HUES48 (cell line): ENCODE data around the gene FOCAD.

Source experiments
- H3K27ac ChIP-seq: one replicate; pipeline ENCODE4 v1.7.0; 2013; ENCODE audit warnings: low read depth, low read length, inconsistent platforms
- H3K27me3 ChIP-seq: 2 replicates; pipeline ENCODE4 v1.6.1; 2013; ENCODE audit warnings: mild to moderate bottlenecking, low read length; ENCODE audit not compliant: control insufficient read depth, insufficient read depth
- H3K36me3 ChIP-seq: 2 replicates; pipeline ENCODE4 v1.6.1; 2013; ENCODE audit warnings: low read length; ENCODE audit not compliant: control insufficient read depth, insufficient read depth
- H3K4me1 ChIP-seq: 2 replicates; pipeline ENCODE4 v1.6.1; 2013; ENCODE audit warnings: mild to moderate bottlenecking, low read length; ENCODE audit not compliant: control insufficient read depth, insufficient read depth
- H3K4me3 ChIP-seq: 2 replicates; pipeline ENCODE4 v1.5.1; 2013; ENCODE audit warnings: mild to moderate bottlenecking, low read depth, low read length
- H3K9ac ChIP-seq: 2 replicates; pipeline ENCODE4 v1.6.1; 2013; ENCODE audit warnings: mild to moderate bottlenecking, low read depth, low read length, moderate library complexity
- H3K9me3 ChIP-seq: 2 replicates; pipeline ENCODE4 v1.6.1; 2013; ENCODE audit warnings: low read length; ENCODE audit not compliant: control insufficient read depth, insufficient read depth

FOCAD gene

GRCh38 chr9:20683351-20684034 lies 566 bp upstream of the FOCAD start:
- Histone ChIP-seq H3K4me3 (peak overlapping the region; percentile 77), H3K4me1 (peaks cover 13% of the 10 kb centered on the region), H3K27ac (peak overlapping the region; percentile 50), H3K9ac (peak overlapping the region; percentile 42), H3K9me3 (no peaks in the 10 kb centered on the region), H3K36me3 (no peaks in the 10 kb centered on the region), H3K27me3 (no peaks in the 10 kb centered on the region)

- Histone ChIP-seq H3K9ac (peak overlapping the region; percentile 63; the same call in 1 of the 2 replicates), H3K27me3 (no peaks in the 10 kb centered on the region), H3K4me1 (peaks cover 16% of the 10 kb centered on the region), H3K4me3 (peak overlapping the region; percentile 77), H3K9me3 (no peaks in the 10 kb centered on the region), H3K27ac (peak overlapping the region; percentile 91), H3K36me3 (no peaks in the 10 kb centered on the region)
Measured at GRCh38 chr9:20684875-20685696, 1.0 kb downstream of the FOCAD start.

GRCh38 chr9:20685769-20686168 lies 1.7 kb downstream of the FOCAD start:
- Histone ChIP-seq H3K4me3 (no peak overlapping the region), H3K27ac (no peak overlapping the region), H3K9me3 (no peaks in the 10 kb centered on the region), H3K4me1 (peaks cover 17% of the 10 kb centered on the region), H3K9ac (no peak overlapping the region), H3K36me3 (no peaks in the 10 kb centered on the region), H3K27me3 (no peaks in the 10 kb centered on the region)

GRCh38 chr9:20689833-20690232 lies 5.8 kb downstream of the FOCAD start:
- Histone ChIP-seq H3K4me3 (no peak overlapping the region), H3K27ac (no peak overlapping the region), H3K4me1 (peaks cover 34% of the 10 kb centered on the region), H3K9me3 (no peaks in the 10 kb centered on the region), H3K27me3 (no peaks in the 10 kb centered on the region), H3K9ac (no peak overlapping the region), H3K36me3 (no peaks in the 10 kb centered on the region)

- H3K27ac ChIP-seq, result no peak overlapping the region
- H3K27me3 ChIP-seq, result no peaks in the 10 kb centered on the region
- no peaks in the 10 kb centered on the region for H3K36me3 ChIP-seq
- peaks cover 24% of the 10 kb centered on the region for H3K4me1 ChIP-seq
- no peaks in the 10 kb centered on the region for H3K9me3 ChIP-seq
- no peak overlapping the region for H3K4me3 ChIP-seq
- H3K9ac ChIP-seq, result no peak overlapping the region
Measured at GRCh38 chr9:20692554-20692953, 8.5 kb downstream of the FOCAD start.

- no peaks in the 10 kb centered on the region for H3K36me3 ChIP-seq
- no peak overlapping the region for H3K27ac ChIP-seq
- no peaks in the 10 kb centered on the region for H3K9me3 ChIP-seq
- no peak overlapping the region for H3K4me3 ChIP-seq
- H3K4me1 ChIP-seq, result peaks cover 24% of the 10 kb centered on the region
- no peaks in the 10 kb centered on the region for H3K27me3 ChIP-seq
- no peak overlapping the region for H3K9ac ChIP-seq
Measured at GRCh38 chr9:20693068-20693467, 9.0 kb downstream of the FOCAD start.

GRCh38 chr9:20694248-20694647 lies 10.2 kb downstream of the FOCAD start:
- Histone ChIP-seq H3K27me3 (no peaks in the 10 kb centered on the region), H3K4me3 (no peak overlapping the region), H3K9ac (no peak overlapping the region), H3K4me1 (peaks cover 24% of the 10 kb centered on the region), H3K27ac (no peak overlapping the region), H3K9me3 (no peaks in the 10 kb centered on the region), H3K36me3 (no peaks in the 10 kb centered on the region)

GRCh38 chr9:20697021-20697719 lies 13.1 kb downstream of the FOCAD start:
- Histone ChIP-seq H3K36me3 (no peaks in the 10 kb centered on the region), H3K4me1 (peaks cover 18% of the 10 kb centered on the region), H3K27ac (no peak overlapping the region), H3K27me3 (no peaks in the 10 kb centered on the region), H3K9ac (no peak overlapping the region), H3K9me3 (no peaks in the 10 kb centered on the region), H3K4me3 (no peak overlapping the region)

- Histone ChIP-seq H3K9ac (no peak overlapping the region), H3K27me3 (no peaks in the 10 kb centered on the region), H3K27ac (no peak overlapping the region)
Measured at GRCh38 chr9:20698782-20699181, 14.7 kb downstream of the FOCAD start.

GRCh38 chr9:20701060-20701459 lies 17.0 kb downstream of the FOCAD start:
- H3K27me3 ChIP-seq, result no peaks in the 10 kb centered on the region
- H3K9me3 ChIP-seq, result no peaks in the 10 kb centered on the region
- H3K27ac ChIP-seq, result no peak overlapping the region
- peaks cover 10% of the 10 kb centered on the region; the same call in 1 of the 2 replicates for H3K4me1 ChIP-seq
- no peak overlapping the region for H3K4me3 ChIP-seq
- no peaks in the 10 kb centered on the region for H3K36me3 ChIP-seq
- H3K9ac ChIP-seq, result no peak overlapping the region

More at GRCh38 chr9:20698782-20699181, 14.7 kb downstream of the FOCAD start:
- Histone ChIP-seq H3K36me3 (no peaks in the 10 kb centered on the region), H3K4me1 (peaks cover 12% of the 10 kb centered on the region; the same call in 1 of the 2 replicates), H3K4me3 (no peak overlapping the region), H3K9me3 (no peaks in the 10 kb centered on the region)
